ENCODE data around the gene JMJD6. TPM values are rescaled to one million over a fixed set of nuclear protein-coding genes. Genes with fewer than 3 reads are reported as not detected.

The JMJD6 gene
- total RNA-seq, 1 donor from 2014 or later, result 16.8 TPM

DNA sequence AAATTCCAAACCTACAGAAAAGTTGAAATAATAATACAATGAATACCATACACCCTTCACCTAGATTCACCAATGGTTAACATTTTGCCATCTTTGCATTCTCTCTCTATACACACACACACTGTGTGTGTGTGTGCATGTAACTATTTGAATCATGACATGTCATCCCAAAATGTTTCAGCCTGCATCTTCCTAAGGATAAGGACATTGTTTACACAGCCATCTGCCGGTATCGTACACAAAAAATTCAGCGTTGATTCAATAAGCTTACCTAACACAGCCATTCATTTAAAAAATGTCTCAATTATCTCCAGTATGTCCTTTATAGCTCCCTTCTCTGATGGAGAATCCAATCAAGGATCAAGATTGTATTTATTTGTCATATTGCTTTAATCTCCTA, 19.6 kb downstream of the JMJD6 start:
- Mint-ChIP-seq H3K27me3 (ENCODE audit: unreplicated experiment) (no peaks in the 10 kb centered on the region), H3K4me3 (ENCODE audit: unreplicated experiment) (no peak overlapping the region), H3K9me3 (ENCODE audit: unreplicated experiment) (no peaks in the 10 kb centered on the region)

DNA sequence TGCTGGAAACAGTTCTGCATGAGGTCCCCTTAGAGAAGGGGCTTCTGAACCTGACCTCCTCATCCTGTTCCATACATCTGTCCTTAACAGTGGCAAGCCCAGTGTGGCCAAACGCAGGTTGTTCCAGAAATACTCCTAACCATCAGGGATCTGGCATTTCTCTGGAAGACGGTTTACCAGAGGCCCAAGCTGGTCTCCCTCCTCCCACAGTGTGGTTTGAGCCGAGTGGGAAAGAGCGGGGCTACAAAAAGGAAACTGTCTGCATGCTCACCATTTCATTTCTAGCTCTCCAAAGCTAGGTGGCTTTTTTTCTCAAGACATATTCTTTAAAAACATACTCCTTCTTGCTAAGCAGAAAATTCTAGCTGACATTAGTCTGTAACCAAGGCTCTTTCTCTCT, 21.6 kb downstream of the JMJD6 start:
- DNase-seq (ENCODE audit: extremely low spot score, unreplicated experiment), result no peak
- no peak overlapping the region for H3K27ac Mint-ChIP-seq (ENCODE audit: unreplicated experiment)
- H3K9me3 Mint-ChIP-seq (ENCODE audit: unreplicated experiment), result no peaks in the 10 kb centered on the region
- peaks cover 76% of the 10 kb centered on the region for H3K4me1 Mint-ChIP-seq (ENCODE audit: unreplicated experiment)
- no peak overlapping the region for H3K4me3 Mint-ChIP-seq (ENCODE audit: unreplicated experiment)
- peaks cover 3% of the 10 kb centered on the region for H3K36me3 Mint-ChIP-seq (ENCODE audit: unreplicated experiment)
- TF ChIP-seq CTCF (IDR thresholded peaks at IDR 0.05), result no peak
- H3K27me3 Mint-ChIP-seq (ENCODE audit: unreplicated experiment), result no peaks in the 10 kb centered on the region

More for the DNA sequence above, 19.6 kb downstream of the JMJD6 start:
- Mint-ChIP-seq H3K36me3 (ENCODE audit: unreplicated experiment) (peaks cover 3% of the 10 kb centered on the region), H3K27ac (ENCODE audit: unreplicated experiment) (no peak overlapping the region), H3K4me1 (ENCODE audit: unreplicated experiment) (peaks cover 68% of the 10 kb centered on the region)
- no peak for DNase-seq (ENCODE audit: extremely low spot score, unreplicated experiment)
- no peak for TF ChIP-seq CTCF (IDR thresholded peaks at IDR 0.05)

GRCh38 chr17:76702941-76703637, 23.3 kb downstream of the JMJD6 start:
- peaks cover 69% of the 10 kb centered on the region for H3K4me1 Mint-ChIP-seq (ENCODE audit: unreplicated experiment)
- peaks cover 3% of the 10 kb centered on the region for H3K36me3 Mint-ChIP-seq (ENCODE audit: unreplicated experiment)
- DNase-seq (ENCODE audit: extremely low spot score, unreplicated experiment), result no peak
- H3K4me3 Mint-ChIP-seq (ENCODE audit: unreplicated experiment), result no peak overlapping the region
- no peaks in the 10 kb centered on the region for H3K9me3 Mint-ChIP-seq (ENCODE audit: unreplicated experiment)
- TF ChIP-seq CTCF (IDR thresholded peaks at IDR 0.05), result no peak
- H3K27me3 Mint-ChIP-seq (ENCODE audit: unreplicated experiment), result no peaks in the 10 kb centered on the region
- peak overlapping the region; percentile 50 for H3K27ac Mint-ChIP-seq (ENCODE audit: unreplicated experiment)

DNA sequence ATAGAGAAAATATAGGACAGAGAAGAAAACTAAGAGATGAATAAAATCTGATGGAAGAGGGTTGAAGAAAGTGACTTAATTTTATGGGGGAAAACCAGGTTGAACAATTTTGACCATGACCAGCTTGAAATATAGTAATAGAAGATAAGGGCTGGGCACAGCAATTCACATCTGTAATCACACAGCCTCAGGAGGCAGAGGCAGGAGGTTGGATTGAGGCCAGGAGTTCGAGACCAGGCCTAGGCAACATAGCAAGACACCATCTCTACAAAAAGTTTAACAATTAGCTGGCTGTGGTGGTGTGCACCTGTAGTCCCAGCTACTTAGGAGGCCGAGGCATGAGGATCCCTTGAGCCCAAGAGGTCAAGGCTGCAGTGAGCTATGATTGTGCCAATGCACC, 24.3 kb downstream of the JMJD6 start:
- Mint-ChIP-seq H3K27me3 (ENCODE audit: unreplicated experiment) (no peaks in the 10 kb centered on the region), H3K4me3 (ENCODE audit: unreplicated experiment) (no peak overlapping the region), H3K36me3 (ENCODE audit: unreplicated experiment) (peaks cover 3% of the 10 kb centered on the region), H3K27ac (ENCODE audit: unreplicated experiment) (peak overlapping the region; percentile 90), H3K9me3 (ENCODE audit: unreplicated experiment) (no peaks in the 10 kb centered on the region), H3K4me1 (ENCODE audit: unreplicated experiment) (peaks cover 69% of the 10 kb centered on the region)
- DNase-seq (ENCODE audit: extremely low spot score, unreplicated experiment), result no peak
- no peak for TF ChIP-seq CTCF (IDR thresholded peaks at IDR 0.05)

DNA sequence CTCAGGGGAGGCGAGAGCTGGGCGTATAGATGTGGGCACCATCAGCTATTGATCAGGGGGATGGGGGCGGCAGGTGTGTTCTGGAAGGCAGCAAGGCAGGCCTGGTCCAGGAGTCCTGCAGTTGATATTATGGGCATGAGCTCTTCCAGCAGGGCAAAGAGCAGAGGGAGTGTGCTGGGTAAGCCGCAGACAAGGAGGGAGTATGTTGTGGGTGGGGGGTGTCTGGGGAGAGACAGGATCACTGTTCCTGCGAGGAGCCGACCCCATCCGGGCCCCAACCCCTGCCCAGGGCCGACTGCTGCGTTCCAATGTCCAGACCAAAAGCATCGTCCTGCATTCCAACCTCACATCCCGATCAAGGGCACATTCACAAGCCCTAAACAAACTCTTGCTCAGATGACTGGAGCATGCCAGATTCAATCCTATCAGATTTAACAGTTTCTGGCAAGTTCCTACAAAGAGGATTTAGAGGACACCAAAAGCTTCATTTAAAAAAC, 24.9 kb downstream of the JMJD6 start:
- TF ChIP-seq CTCF (IDR thresholded peaks at IDR 0.05), result no peak
- peaks cover 70% of the 10 kb centered on the region for H3K4me1 Mint-ChIP-seq (ENCODE audit: unreplicated experiment)

More for the DNA sequence above, 24.9 kb downstream of the JMJD6 start:
- peak overlapping the region; percentile 90 for H3K27ac Mint-ChIP-seq (ENCODE audit: unreplicated experiment)
- no peak for DNase-seq (ENCODE audit: extremely low spot score, unreplicated experiment)
- H3K27me3 Mint-ChIP-seq (ENCODE audit: unreplicated experiment), result no peaks in the 10 kb centered on the region
- peaks cover under 1% of the 10 kb centered on the region for H3K36me3 Mint-ChIP-seq (ENCODE audit: unreplicated experiment)
- H3K9me3 Mint-ChIP-seq (ENCODE audit: unreplicated experiment), result no peaks in the 10 kb centered on the region
- peak overlapping the region; percentile 42 for H3K4me3 Mint-ChIP-seq (ENCODE audit: unreplicated experiment)

All from osteocyte (in vitro differentiated cells).